ENCODE results near the gene TUB.

Gene TUB

DNA sequence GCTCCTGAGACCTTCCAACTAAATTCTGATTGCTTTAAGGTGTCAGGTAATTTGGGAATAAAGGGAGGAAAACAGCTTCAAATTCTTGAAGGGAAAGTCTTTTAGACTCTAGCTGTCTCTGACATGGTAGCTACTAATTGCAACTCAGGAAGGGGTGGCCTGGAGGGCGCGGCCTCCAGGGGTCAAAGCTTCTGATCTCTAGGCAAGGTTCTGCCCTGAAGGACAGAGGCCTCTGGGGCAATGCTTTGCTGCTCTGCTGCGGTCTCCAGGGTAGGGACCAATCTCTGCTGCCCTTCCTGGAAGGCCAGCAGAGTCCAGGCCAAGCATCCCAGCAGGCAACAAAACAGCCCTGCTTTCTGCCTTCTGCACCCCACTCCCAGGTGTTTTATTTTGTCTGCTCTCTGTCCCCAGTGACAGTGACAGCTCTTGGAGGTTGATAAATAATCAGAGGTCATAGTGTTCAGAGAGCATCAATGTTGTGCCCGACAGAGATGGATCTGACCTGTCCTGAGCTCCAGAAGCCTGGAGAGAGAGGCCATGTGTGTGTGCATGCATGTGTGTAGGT lies 1.8 kb upstream of the TUB start:
- TF ChIP-seq, protein P1, sequence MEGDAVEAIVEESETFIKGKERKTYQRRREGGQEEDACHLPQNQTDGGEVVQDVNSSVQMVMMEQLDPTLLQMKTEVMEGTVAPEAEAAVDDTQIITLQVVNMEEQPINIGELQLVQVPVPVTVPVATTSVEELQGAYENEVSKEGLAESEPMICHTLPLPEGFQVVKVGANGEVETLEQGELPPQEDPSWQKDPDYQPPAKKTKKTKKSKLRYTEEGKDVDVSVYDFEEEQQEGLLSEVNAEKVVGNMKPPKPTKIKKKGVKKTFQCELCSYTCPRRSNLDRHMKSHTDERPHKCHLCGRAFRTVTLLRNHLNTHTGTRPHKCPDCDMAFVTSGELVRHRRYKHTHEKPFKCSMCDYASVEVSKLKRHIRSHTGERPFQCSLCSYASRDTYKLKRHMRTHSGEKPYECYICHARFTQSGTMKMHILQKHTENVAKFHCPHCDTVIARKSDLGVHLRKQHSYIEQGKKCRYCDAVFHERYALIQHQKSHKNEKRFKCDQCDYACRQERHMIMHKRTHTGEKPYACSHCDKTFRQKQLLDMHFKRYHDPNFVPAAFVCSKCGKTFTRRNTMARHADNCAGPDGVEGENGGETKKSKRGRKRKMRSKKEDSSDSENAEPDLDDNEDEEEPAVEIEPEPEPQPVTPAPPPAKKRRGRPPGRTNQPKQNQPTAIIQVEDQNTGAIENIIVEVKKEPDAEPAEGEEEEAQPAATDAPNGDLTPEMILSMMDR (IDR thresholded peaks at IDR 0.05; ENCODE audit: control insufficient read depth, extremely low read depth, insufficient read depth), result no peak
- H3K4me3 ChIP-seq (ENCODE audit: low read depth, low read length), result no peak overlapping the region
- DNase-seq (ENCODE audit: low read depth), result no peak

DNA sequence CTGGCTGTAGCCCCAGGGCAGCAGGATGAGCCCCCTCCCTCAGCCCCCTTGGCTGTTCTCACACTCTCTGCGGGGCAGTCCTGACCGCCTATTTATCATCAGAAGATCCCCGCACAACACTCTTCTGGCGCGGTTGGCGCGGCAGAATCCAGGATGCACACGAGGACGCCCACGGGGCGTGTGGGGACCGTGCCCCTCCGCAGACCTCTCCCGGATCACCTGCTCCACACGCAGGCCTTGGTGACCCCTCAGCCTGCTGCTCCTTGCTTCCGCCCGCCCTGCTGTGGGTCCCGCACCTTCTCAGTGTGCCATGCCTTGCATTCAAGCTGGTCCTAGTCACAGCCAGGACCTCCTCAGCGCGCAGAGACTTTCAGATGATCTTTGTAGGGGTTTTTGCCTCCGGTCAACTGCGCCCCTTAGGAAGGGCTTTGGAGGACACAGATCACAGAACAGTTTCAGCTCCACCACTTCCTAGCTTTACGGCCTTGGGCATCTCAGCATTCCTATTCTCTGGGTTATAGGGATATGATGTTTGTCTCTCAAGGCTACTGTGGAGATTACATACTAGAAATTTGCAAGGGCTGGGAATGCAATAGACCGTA lies 841 bp upstream of the TUB start:
- TF ChIP-seq, protein P1 (IDR thresholded peaks at IDR 0.05; ENCODE audit: control insufficient read depth, extremely low read depth, insufficient read depth), result no peak
- DNase-seq (ENCODE audit: low read depth), result no peak
- peak overlapping the region; percentile 53 for H3K4me3 ChIP-seq (ENCODE audit: low read depth, low read length)

DNA sequence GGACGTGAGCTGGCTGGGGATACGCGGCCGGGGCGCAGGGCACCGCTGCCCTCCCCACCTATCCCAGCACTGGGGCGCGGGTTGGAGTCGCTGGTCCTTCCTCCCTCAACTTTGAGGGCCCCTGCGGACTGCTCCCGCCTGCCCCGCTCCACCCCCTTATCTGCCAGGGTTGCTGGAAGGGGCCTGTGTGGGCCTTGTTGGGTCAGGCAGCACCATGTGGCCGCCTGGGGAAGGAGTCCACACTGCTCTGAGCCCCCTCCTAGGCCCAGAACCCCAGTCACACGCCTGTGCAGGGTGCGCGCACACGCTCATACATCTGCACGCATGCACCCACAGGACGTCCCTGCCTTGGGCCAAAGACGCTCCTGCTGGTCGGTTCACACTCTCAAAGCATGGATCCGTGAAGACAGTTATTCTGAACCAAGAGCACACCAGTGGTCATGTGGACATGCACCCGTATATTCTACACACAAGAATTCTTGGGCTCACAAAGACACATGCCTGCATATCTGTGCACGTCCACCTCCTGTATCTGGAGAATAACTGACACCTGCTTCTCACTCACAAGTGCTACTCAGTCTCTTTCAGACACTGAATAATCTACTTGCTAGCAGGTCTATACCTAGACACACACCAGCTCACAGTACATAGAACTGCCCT lies 710 bp downstream of the TUB start:
- H3K4me3 ChIP-seq (ENCODE audit: low read depth, low read length), result peak overlapping the region; percentile 73
- no peak for DNase-seq (ENCODE audit: low read depth)
- TF ChIP-seq, protein P1 (IDR thresholded peaks at IDR 0.05; ENCODE audit: control insufficient read depth, extremely low read depth, insufficient read depth), result no peak

GRCh38 chr11:8082391-8083087 lies 1.5 kb downstream of the TUB start:
- TF ChIP-seq, protein P1 (IDR thresholded peaks at IDR 0.05; ENCODE audit: control insufficient read depth, extremely low read depth, insufficient read depth), result no peak
- no peak for DNase-seq (ENCODE audit: low read depth)
- H3K4me3 ChIP-seq (ENCODE audit: low read depth, low read length), result peak overlapping the region; percentile 73

DNA sequence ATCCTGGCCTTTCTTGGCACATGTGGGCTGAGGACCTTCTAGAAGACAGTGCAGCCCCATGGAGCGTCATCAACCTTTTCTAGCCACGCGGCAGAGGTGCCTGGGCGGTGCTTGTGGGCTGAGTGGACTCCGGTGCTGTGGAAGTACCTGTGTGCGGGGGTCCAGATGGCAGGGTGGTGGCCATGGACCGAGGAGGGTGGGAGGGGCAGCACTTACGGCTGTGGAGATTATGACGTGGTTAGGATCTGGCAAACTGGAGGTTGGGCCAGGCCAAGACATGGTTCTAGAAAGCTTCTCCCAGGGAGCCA lies 2.0 kb downstream of the TUB start:
- TF ChIP-seq, protein P1 (IDR thresholded peaks at IDR 0.05; ENCODE audit: control insufficient read depth, extremely low read depth, insufficient read depth), result no peak
- no peak for DNase-seq (ENCODE audit: low read depth)
- H3K4me3 ChIP-seq (ENCODE audit: low read depth, low read length), result no peak overlapping the region

GRCh38 chr11:8083871-8084281 lies 2.9 kb downstream of the TUB start:
- DNase-seq (ENCODE audit: low read depth), result no peak
- TF ChIP-seq, protein P1 (IDR thresholded peaks at IDR 0.05; ENCODE audit: control insufficient read depth, extremely low read depth, insufficient read depth), result no peak
- no peak overlapping the region for H3K4me3 ChIP-seq (ENCODE audit: low read depth, low read length)

Data from LNCaP clone FGC (cell line).